WTC11 (cell line): ENCODE measurements around the gene TMC7. TPM values are rescaled to one million over a fixed set of nuclear protein-coding genes. Genes with fewer than 3 reads are reported as not detected.
A peak's percentile ranks its signal among the peaks of the same experiment; 100 is the strongest.

Experiments used
- ATAC-seq: fragments of 200-7000 bp; cut with Tn5 transposase; 2 replicates; pipeline ENCODE4 v1.10.0; 2021; ENCODE audit warnings: mild to moderate bottlenecking, moderate library complexity
- CTCF ChIA-PET: fragments of 300-600 bp; sonication (Branson Sonifier 250); formaldehyde crosslinking; loops from one replicate; lab custom pipeline; 2021; ENCODE audit warnings: antibody characterized with exemption; lab: Charles Lee
- POLR2A ChIA-PET: fragments of 350-600 bp; sonication (Branson Sonifier 250); formaldehyde crosslinking; loops from one replicate; lab custom pipeline; 2021; ENCODE audit warnings: antibody characterized with exemption; lab: Charles Lee
- DNase-seq: peaks from one replicate; pipeline ENCODE4 v3.0.0; 2021; ENCODE audit warnings: low spot score
- H3K27ac Mint-ChIP-seq: 2 replicates; pipeline ENCODE4 v1.8.0; 2021; ENCODE audit warnings: mixed read lengths
- H3K27me3 Mint-ChIP-seq: 2 replicates; pipeline ENCODE4 v1.8.0; 2021; ENCODE audit warnings: low read depth, mild to moderate bottlenecking, moderate library complexity, mixed read lengths
- H3K36me3 Mint-ChIP-seq: 2 replicates; pipeline ENCODE4 v1.8.0; 2021; ENCODE audit warnings: mixed read lengths
- H3K4me1 Mint-ChIP-seq: 2 replicates; pipeline ENCODE4 v1.8.0; 2022; ENCODE audit warnings: mixed read lengths
- H3K4me3 Mint-ChIP-seq: 2 replicates; pipeline ENCODE4 v1.8.0; 2021; ENCODE audit warnings: mild to moderate bottlenecking, moderate library complexity, mixed read lengths
- H3K9me3 Mint-ChIP-seq: 2 replicates; pipeline ENCODE4 v1.8.0; 2021; ENCODE audit warnings: mixed read lengths
- ATF6 ChIP-seq: sonication (generic); formaldehyde crosslinking; IDR thresholded peaks from 2 replicates; pipeline ENCODE4 v1.8.1; 2023; ENCODE audit warnings: mild to moderate bottlenecking, missing genetic modification reagents
- CTCF ChIP-seq: fragments of 200-600 bp; IDR thresholded peaks from 2 replicates; pipeline ENCODE4 v1.8.0; 2022; ENCODE audit warnings: antibody characterized with exemption
- ERG ChIP-seq: fragments of 250-450 bp; sonication (Bioruptor Pico); IDR thresholded peaks from 2 replicates; pipeline ENCODE4 v1.8.0; 2021; ENCODE audit warnings: mild to moderate bottlenecking
- FOXP4 ChIP-seq: sonication (generic); formaldehyde crosslinking; IDR thresholded peaks from 2 replicates; pipeline ENCODE4 v1.8.0; 2022; ENCODE audit warnings: mild to moderate bottlenecking, missing genetic modification reagents
- HMGA2 ChIP-seq: fragments of 250-450 bp; sonication (Bioruptor Pico); IDR thresholded peaks from 2 replicates; pipeline ENCODE4 v1.4.0; 2021; ENCODE audit warnings: mild to moderate bottlenecking, moderate library complexity
- MXD4 ChIP-seq: fragments of 250-450 bp; sonication (Bioruptor Pico); IDR thresholded peaks from 2 replicates; pipeline ENCODE4 v1.8.0; 2021; ENCODE audit warnings: mild to moderate bottlenecking, moderate library complexity, borderline replicate concordance
- NFATC4 ChIP-seq: fragments of 250-450 bp; sonication (Bioruptor Pico); IDR thresholded peaks from 2 replicates; pipeline ENCODE4 v1.9.0; 2021; ENCODE audit warnings: mild to moderate bottlenecking
- PREB ChIP-seq: sonication (generic); formaldehyde crosslinking; IDR thresholded peaks from 2 replicates; pipeline ENCODE4 v1.8.1; 2022; ENCODE audit warnings: mild to moderate bottlenecking, missing genetic modification reagents, moderate library complexity, borderline replicate concordance
- RORB ChIP-seq: fragments of 250-450 bp; sonication (Bioruptor Pico); IDR thresholded peaks from 2 replicates; pipeline ENCODE4 v1.9.0; 2021; ENCODE audit warnings: mild to moderate bottlenecking
- SP1 ChIP-seq: sonication (generic); formaldehyde crosslinking; conservative IDR thresholded peaks from 2 replicates; pipeline ENCODE4 v1.8.1; 2022; ENCODE audit warnings: missing genetic modification reagents
- ZBTB21 ChIP-seq: sonication (generic); formaldehyde crosslinking; IDR thresholded peaks from 2 replicates; pipeline ENCODE4 v1.8.1; 2023; ENCODE audit warnings: mild to moderate bottlenecking, missing genetic modification reagents, borderline replicate concordance
- ZMAT4 ChIP-seq: fragments of 250-450 bp; sonication (Bioruptor Pico); IDR thresholded peaks from 2 replicates; pipeline ENCODE4 v1.9.0; 2021; ENCODE audit warnings: mild to moderate bottlenecking
- ZNF281 ChIP-seq: sonication (generic); formaldehyde crosslinking; IDR thresholded peaks from 2 replicates; pipeline ENCODE4 v1.8.0; 2023; ENCODE audit warnings: mild to moderate bottlenecking, missing genetic modification reagents
- ZNF512 ChIP-seq: sonication (generic); formaldehyde crosslinking; IDR thresholded peaks from 2 replicates; pipeline ENCODE4 v1.8.1; 2022; ENCODE audit warnings: missing genetic modification reagents, borderline replicate concordance
- total RNA-seq: library from RNA; stranded (reverse); gene quantifications from 3 replicates; pipeline ENCODE4 v1.2.3, GENCODE V29; 2021

TMC7 gene
- total RNA-seq, 1 experiment from 2014 or later, result 2.5 TPM

- TF ChIP-seq ZNF281 (no peak), ATF6 (CRISPR knock-in tag) (no peak), RORB (no peak), HMGA2 (CRISPR knock-in tag) (no peak), NFATC4 (CRISPR knock-in tag) (no peak), ZBTB21 (CRISPR knock-in tag) (no peak), ZMAT4 (no peak), ZNF512 (CRISPR knock-in tag) (no peak)
These were observed 25.1 kb upstream of the TMC7 start (continued) for GRCh38 chr16:18958621-18959029.

- ChIA-PET CTCF (interaction anchor here (0.5 to 2.2 kb wide), 6 partner anchors 11 to 221 kb away, joined by 3 to 10 read pairs (median 4); partner anchors contain the start of gene ARL6IP1), POLR2A (interaction anchor here (0.5 kb wide), 1 partner anchor 1265 kb away, joined by 3 read pairs; no protein-coding TSS in a partner anchor)
- DNase-seq, result no peak
- Mint-ChIP-seq H3K27ac (peak overlapping the region; percentile 35), H3K27me3 (no peaks in the 10 kb centered on the region; the same call in 1 of the 2 replicates), H3K9me3 (no peaks in the 10 kb centered on the region), H3K4me3 (no peak overlapping the region), H3K4me1 (0 out of 2 replicates have a peak, but pooled peaks cover 7% of the 10 kb centered on the region), H3K36me3 (no peaks in the 10 kb centered on the region)
- ATAC-seq, result no peak
- no peak for TF ChIP-seq HMGA2 (CRISPR knock-in tag)
- TF ChIP-seq PREB (CRISPR knock-in tag), result no peak
- no peak for TF ChIP-seq CTCF
- TF ChIP-seq FOXP4, result no peak
- TF ChIP-seq ERG (CRISPR knock-in tag), result no peak
- TF ChIP-seq MXD4 (CRISPR knock-in tag), result no peak
- TF ChIP-seq ATF6 (CRISPR knock-in tag), result no peak
- no peak for TF ChIP-seq SP1 (CRISPR knock-in tag)
These were observed 24.7 kb upstream of the TMC7 start for GRCh38 chr16:18959031-18959505.
